ENCODE results near the gene STRADB. TPM values are rescaled to one million over a fixed set of nuclear protein-coding genes. Genes with fewer than 3 reads are reported as not detected.
A peak's percentile ranks its signal among the peaks of the same experiment; 100 is the strongest.

STRADB gene
- total and polyA plus RNA-seq, 9 donors, result 32.8 to 60.5 (median 39.8) TPM

DNA sequence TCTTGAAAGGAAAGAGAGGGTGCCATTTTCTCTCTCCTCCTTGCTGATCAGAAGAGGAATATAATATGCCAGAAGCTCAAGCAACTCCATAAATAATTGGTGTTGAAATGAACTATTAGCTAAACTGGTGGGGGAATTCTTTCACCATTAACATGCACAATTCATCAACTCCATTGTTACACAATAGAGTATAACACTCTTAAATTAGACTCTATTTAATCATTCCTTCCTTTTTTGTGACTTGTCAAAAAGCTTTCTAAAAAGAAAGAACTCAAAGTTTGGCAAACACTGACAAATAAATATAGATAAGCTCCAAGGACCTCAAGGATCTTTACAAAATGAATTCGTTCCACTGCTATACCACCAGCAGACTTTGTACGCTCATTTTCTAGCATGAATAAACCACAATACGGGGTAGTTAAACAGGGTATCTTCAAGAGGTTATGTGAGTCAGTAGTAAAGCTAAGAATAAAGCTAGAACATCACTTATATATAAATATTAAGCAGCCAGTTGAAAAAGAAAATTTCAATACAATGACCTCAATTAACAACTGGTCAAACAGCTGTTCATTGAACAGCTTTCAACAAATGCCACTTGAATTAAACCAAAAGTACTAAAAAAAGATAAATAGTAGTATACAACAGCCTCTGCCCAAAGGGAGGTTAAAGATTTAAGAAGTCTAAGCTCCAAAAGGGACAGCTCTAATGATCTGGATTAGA lies 6.6 kb upstream of the STRADB start:
- Histone ChIP-seq H3K9me3 (replicated peaks; ENCODE audit: control insufficient read depth, low read depth, low read length) (no peaks in the 10 kb centered on the region), H3K4me3 (ENCODE audit: low read length) (no peak overlapping the region), H3K27me3 (ENCODE audit: control insufficient read depth, insufficient read depth, low read length) (no peaks in the 10 kb centered on the region), H3K4me1 (ENCODE audit: control insufficient read depth, insufficient read depth, low read length) (no peaks in the 10 kb centered on the region), H3K27ac (ENCODE audit: low read length) (no peak overlapping the region), H3K36me3 (ENCODE audit: control insufficient read depth, insufficient read depth, low read length) (peaks cover 5% of the 10 kb centered on the region)
- no peak for DNase-seq
- no CpG with 5 or more reads among the region's 3 CpGs for WGBS (ENCODE audit: insufficient coverage)

- Histone ChIP-seq H3K27ac (ENCODE audit: low read length) (no peak overlapping the region), H3K4me1 (ENCODE audit: control insufficient read depth, insufficient read depth, low read length) (no peaks in the 10 kb centered on the region), H3K9me3 (replicated peaks; ENCODE audit: control insufficient read depth, low read depth, low read length) (no peaks in the 10 kb centered on the region), H3K27me3 (ENCODE audit: control insufficient read depth, insufficient read depth, low read length) (no peaks in the 10 kb centered on the region), H3K36me3 (ENCODE audit: control insufficient read depth, insufficient read depth, low read length) (peaks cover 5% of the 10 kb centered on the region), H3K4me3 (ENCODE audit: low read length) (no peak overlapping the region)
- DNase-seq, result no peak
- WGBS (ENCODE audit: insufficient coverage), result 89% methylated on average over 1 of the region's 1 CpG
Measured at GRCh38 chr2:201447086-201447485, 4.5 kb upstream of the STRADB start.

DNA sequence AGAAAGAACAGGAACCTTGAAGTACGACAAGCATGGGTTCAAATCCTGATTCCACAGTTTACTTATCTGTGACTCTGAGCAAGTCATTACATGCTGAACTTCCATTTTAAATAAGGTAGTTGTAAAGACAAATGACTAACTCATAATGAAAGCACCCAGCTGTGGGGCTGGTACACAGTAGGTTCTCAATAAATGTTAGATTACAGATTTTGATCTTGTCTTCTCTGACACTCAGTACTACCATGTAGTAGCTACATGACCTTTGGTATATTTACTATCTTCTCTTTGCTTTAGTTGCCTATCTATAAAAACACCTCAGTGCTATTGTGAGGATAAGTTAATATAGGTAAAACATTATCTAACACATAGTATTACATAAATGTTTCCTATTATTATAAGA lies 3.5 kb upstream of the STRADB start:
- DNase-seq, result no peak
- H3K27ac ChIP-seq (ENCODE audit: low read length), result no peak overlapping the region
- H3K4me3 ChIP-seq (ENCODE audit: low read length), result no peak overlapping the region
- peaks cover 3% of the 10 kb centered on the region for H3K4me1 ChIP-seq (ENCODE audit: control insufficient read depth, insufficient read depth, low read length)
- H3K9me3 ChIP-seq (replicated peaks; ENCODE audit: control insufficient read depth, low read depth, low read length), result no peaks in the 10 kb centered on the region
- peaks cover 5% of the 10 kb centered on the region for H3K36me3 ChIP-seq (ENCODE audit: control insufficient read depth, insufficient read depth, low read length)
- WGBS (ENCODE audit: insufficient coverage), result no CpG with 5 or more reads among the region's 1 CpG
- no peaks in the 10 kb centered on the region for H3K27me3 ChIP-seq (ENCODE audit: control insufficient read depth, insufficient read depth, low read length)

GRCh38 chr2:201448701-201449100 lies 2.8 kb upstream of the STRADB start:
- DNase-seq, result no peak
- no CpG with 5 or more reads among the region's 4 CpGs for WGBS (ENCODE audit: insufficient coverage)
- no peaks in the 10 kb centered on the region for H3K27me3 ChIP-seq (ENCODE audit: control insufficient read depth, insufficient read depth, low read length)
- no peak overlapping the region for H3K27ac ChIP-seq (ENCODE audit: low read length)
- no peak overlapping the region for H3K4me3 ChIP-seq (ENCODE audit: low read length)
- peaks cover 5% of the 10 kb centered on the region for H3K36me3 ChIP-seq (ENCODE audit: control insufficient read depth, insufficient read depth, low read length)
- no peaks in the 10 kb centered on the region for H3K9me3 ChIP-seq (replicated peaks; ENCODE audit: control insufficient read depth, low read depth, low read length)
- H3K4me1 ChIP-seq (ENCODE audit: control insufficient read depth, insufficient read depth, low read length), result peaks cover 4% of the 10 kb centered on the region

DNA sequence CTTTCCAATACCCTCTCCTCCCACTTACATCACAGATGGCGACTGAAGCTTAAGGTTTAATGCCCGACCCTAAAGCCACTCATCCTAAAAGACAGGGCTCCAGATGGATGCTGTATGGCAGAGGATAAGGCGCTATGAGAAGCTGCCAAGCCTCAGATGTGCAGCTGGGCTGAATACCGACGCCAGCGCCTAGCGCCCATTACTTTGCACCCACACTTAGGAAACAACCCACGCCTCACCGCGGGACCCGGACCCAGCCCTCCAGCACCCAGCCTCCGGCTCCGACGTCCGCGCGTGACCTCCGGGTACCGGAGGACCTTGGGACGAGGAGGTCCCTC lies 617 bp upstream of the STRADB start:
- H3K36me3 ChIP-seq (ENCODE audit: control insufficient read depth, insufficient read depth, low read length), result peaks cover 5% of the 10 kb centered on the region
- DNase-seq, result peak; percentile 65
- H3K9me3 ChIP-seq (replicated peaks; ENCODE audit: control insufficient read depth, low read depth, low read length), result no peaks in the 10 kb centered on the region
- peak overlapping the region; percentile 96 for H3K27ac ChIP-seq (ENCODE audit: low read length)
- H3K27me3 ChIP-seq (ENCODE audit: control insufficient read depth, insufficient read depth, low read length), result no peaks in the 10 kb centered on the region
- peaks cover 4% of the 10 kb centered on the region for H3K4me1 ChIP-seq (ENCODE audit: control insufficient read depth, insufficient read depth, low read length)
- H3K4me3 ChIP-seq (ENCODE audit: low read length), result peak overlapping the region; percentile 98
- WGBS (ENCODE audit: insufficient coverage), result 0% methylated on average over 17 of the region's 20 CpGs

DNA sequence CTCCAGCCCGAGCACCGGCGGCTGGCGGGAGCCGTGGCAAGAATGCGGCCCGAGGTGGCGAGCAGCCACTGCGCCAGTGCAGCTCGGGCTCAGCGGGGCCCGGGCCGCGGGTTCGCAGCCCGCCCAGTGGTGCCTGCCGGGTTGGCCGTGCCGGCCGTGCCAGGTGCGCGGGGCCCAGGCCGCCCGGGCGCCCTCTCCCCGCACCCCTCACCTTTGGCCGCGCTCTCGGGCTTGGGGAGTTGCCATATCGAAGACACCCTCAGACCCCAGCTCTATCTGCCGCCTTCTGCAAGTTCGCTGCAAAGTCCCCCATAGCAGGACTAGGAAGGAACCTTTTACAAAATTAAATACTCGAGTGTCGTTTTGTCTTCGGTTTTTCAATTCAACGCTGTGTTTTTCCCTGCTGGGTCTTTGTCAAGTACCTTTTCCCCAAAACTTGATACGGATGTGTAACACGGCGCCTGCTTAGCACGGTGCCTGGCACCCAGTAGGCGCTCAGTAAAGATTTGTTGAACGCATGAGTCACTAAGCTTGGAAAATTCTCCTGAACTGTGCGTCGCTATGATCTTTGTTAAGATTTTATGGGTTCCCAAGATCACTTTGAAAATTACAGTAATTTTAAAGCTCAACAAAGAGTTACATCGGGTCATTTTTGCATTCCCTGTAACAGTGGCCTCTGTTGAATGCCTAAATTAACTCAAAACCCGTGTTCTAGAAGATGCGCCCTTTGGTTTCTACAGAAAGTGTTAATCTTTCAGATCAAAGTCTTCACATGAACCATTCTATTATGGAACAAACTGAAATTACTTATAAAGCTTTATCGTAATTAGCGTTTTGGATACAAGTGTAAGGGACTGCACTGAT lies 750 bp downstream of the STRADB start:
- peak overlapping the region; percentile 74 for H3K27ac ChIP-seq (ENCODE audit: low read length)
- H3K36me3 ChIP-seq (ENCODE audit: control insufficient read depth, insufficient read depth, low read length), result peaks cover 4% of the 10 kb centered on the region
- DNase-seq, result peak; percentile 41
- H3K4me3 ChIP-seq (ENCODE audit: low read length), result peak overlapping the region; percentile 98
- no peaks in the 10 kb centered on the region for H3K27me3 ChIP-seq (ENCODE audit: control insufficient read depth, insufficient read depth, low read length)
- WGBS (ENCODE audit: insufficient coverage), result 2% methylated on average over 43 of the region's 49 CpGs
- no peaks in the 10 kb centered on the region for H3K9me3 ChIP-seq (replicated peaks; ENCODE audit: control insufficient read depth, low read depth, low read length)
- H3K4me1 ChIP-seq (ENCODE audit: control insufficient read depth, insufficient read depth, low read length), result peaks cover 4% of the 10 kb centered on the region

DNA sequence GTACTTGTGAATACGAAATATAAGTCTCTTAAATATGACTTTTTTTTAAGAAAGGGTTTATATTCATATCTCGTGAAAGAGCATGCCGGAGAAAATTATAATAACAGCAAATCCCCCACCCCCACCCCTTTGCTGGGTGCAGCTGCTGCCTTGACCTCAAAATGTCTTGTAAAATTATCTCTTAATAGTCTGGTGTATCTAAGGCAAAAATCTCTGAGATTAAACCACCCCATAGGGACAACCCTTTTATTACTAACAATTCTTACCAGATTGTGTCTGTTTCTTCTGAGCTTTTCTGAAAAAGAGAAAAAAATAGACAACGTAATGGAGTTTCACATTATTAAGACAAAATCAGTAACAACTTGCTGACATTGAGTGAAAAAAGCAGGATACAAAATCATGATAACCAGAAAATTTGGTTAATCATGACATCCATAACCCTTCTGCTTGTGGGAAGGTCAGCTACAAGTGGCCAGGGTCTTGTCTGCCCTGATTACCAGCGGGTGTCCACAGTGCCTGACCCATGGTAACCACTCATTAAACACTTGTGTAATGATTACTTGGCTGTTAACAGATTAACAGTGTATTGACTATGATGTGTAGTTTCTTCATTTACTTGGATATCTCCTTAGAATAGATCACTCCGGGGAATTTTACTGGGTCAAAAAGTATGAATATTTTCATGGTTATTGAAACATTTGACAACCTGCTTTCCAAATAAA lies 1.5 kb downstream of the STRADB start:
- no CpG with 5 or more reads among the region's 6 CpGs for WGBS (ENCODE audit: insufficient coverage)
- no peak overlapping the region for H3K4me3 ChIP-seq (ENCODE audit: low read length)
- no peaks in the 10 kb centered on the region for H3K9me3 ChIP-seq (replicated peaks; ENCODE audit: control insufficient read depth, low read depth, low read length)
- peaks cover 4% of the 10 kb centered on the region for H3K4me1 ChIP-seq (ENCODE audit: control insufficient read depth, insufficient read depth, low read length)
- DNase-seq, result no peak
- H3K27ac ChIP-seq (ENCODE audit: low read length), result peak overlapping the region; percentile 11
- no peaks in the 10 kb centered on the region for H3K36me3 ChIP-seq (ENCODE audit: control insufficient read depth, insufficient read depth, low read length)
- H3K27me3 ChIP-seq (ENCODE audit: control insufficient read depth, insufficient read depth, low read length), result no peaks in the 10 kb centered on the region

DNA sequence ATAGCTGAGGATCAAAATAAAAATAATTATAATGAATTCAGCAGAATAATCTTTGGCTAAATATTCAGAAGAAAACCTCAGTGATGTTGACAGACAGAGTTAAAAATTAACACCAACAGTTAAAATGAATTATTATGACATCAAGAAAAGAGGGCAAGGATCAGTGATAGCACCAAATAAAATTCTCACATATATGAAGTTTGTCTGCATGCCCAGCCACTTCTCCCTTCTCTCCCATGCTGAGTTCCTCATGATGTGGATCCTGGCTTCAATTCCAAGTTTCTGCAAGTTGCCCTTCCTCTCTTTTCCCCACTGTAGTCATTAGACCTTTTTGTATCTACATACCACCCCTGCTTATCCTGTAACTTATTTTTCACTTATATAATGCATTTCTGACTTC lies 6.8 kb downstream of the STRADB start:
- H3K27ac ChIP-seq (ENCODE audit: low read length), result no peak overlapping the region
- no peak overlapping the region for H3K4me3 ChIP-seq (ENCODE audit: low read length)
- H3K4me1 ChIP-seq (ENCODE audit: control insufficient read depth, insufficient read depth, low read length), result peaks cover 2% of the 10 kb centered on the region
- H3K27me3 ChIP-seq (ENCODE audit: control insufficient read depth, insufficient read depth, low read length), result no peaks in the 10 kb centered on the region
- DNase-seq, result no peak
- peaks cover 8% of the 10 kb centered on the region for H3K36me3 ChIP-seq (ENCODE audit: control insufficient read depth, insufficient read depth, low read length)
- no peaks in the 10 kb centered on the region for H3K9me3 ChIP-seq (replicated peaks; ENCODE audit: control insufficient read depth, low read depth, low read length)

DNA sequence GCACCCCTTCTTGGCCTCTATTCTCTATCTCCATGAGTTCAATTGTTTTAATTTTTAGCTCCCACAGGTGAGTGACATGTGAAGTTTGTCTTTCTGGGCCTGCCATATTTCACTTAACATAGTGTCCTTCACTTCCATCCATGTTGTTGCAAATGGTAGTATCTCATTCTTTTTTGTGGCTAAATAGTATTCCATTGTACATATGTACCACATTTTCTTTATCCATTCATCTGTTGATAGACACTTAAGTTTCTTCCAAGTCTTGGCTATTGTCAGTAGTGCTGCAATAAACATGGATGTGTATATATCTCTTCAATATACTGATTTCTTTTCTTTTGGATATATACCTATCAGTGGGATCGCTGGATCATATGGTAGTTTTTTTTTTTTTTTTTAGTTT lies 9.0 kb downstream of the STRADB start:
- Histone ChIP-seq H3K36me3 (ENCODE audit: control insufficient read depth, insufficient read depth, low read length) (peaks cover 19% of the 10 kb centered on the region), H3K27me3 (ENCODE audit: control insufficient read depth, insufficient read depth, low read length) (no peaks in the 10 kb centered on the region), H3K9me3 (replicated peaks; ENCODE audit: control insufficient read depth, low read depth, low read length) (no peaks in the 10 kb centered on the region), H3K4me3 (ENCODE audit: low read length) (no peak overlapping the region), H3K4me1 (ENCODE audit: control insufficient read depth, insufficient read depth, low read length) (peaks cover 12% of the 10 kb centered on the region), H3K27ac (ENCODE audit: low read length) (no peak overlapping the region)
- no CpG with 5 or more reads among the region's 1 CpG for WGBS (ENCODE audit: insufficient coverage)
- no peak for DNase-seq

DNA sequence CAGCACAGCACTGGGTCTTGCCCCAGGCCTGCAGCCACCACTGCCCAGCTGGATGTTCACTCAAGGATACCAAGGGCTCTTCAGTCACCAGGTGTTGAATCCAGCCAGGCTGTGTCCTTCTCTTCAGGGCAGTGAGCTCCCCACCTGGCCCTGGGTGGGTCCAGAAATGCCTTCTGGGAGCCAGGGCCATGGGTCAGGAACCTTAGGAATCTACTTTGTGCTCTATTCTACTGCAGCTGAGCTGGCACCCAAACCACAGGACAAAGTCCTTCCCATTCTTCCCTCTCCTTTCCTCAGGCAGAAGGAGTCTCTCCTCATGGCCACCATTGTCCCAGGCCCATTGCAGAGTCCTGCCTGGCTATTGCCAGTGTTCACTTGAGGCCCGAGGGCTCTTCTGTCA lies 13.0 kb downstream of the STRADB start:
- no peak overlapping the region for H3K27ac ChIP-seq (ENCODE audit: low read length)
- H3K9me3 ChIP-seq (replicated peaks; ENCODE audit: control insufficient read depth, low read depth, low read length), result no peaks in the 10 kb centered on the region
- peaks cover 21% of the 10 kb centered on the region for H3K36me3 ChIP-seq (ENCODE audit: control insufficient read depth, insufficient read depth, low read length)
- no peak overlapping the region for H3K4me3 ChIP-seq (ENCODE audit: low read length)
- 88% methylated on average over 1 of the region's 1 CpG for WGBS (ENCODE audit: insufficient coverage)
- no peak for DNase-seq
- H3K27me3 ChIP-seq (ENCODE audit: control insufficient read depth, insufficient read depth, low read length), result no peaks in the 10 kb centered on the region
- H3K4me1 ChIP-seq (ENCODE audit: control insufficient read depth, insufficient read depth, low read length), result peaks cover 20% of the 10 kb centered on the region
